Pulmonary artery endothelial cell (primary cell): Measurements from ENCODE around the gene TRIP13. TPM values are rescaled to one million over a fixed set of nuclear protein-coding genes. Genes with fewer than 3 reads are reported as not detected.
"Not testable (repeated sequence)": the region's sequence is repeated elsewhere in the genome, so short reads cannot be mapped to it uniquely, and the experiment has no call there.

Experiments used
- DNase-seq: peaks from one replicate; pipeline ENCODE4 v3.0.0-alpha.2; 2011; ENCODE audit warnings: low read depth, low spot score
- total RNA-seq: library from RNA; depleted of rRNA; stranded (reverse); fragments of >200 nt; gene quantifications from 2 replicates; pipeline ENCODE4 v1.2.3, GENCODE V29; 2014

TRIP13 gene
- total RNA-seq, 1 donor from 2014 or later = 37.9 TPM

DNA sequence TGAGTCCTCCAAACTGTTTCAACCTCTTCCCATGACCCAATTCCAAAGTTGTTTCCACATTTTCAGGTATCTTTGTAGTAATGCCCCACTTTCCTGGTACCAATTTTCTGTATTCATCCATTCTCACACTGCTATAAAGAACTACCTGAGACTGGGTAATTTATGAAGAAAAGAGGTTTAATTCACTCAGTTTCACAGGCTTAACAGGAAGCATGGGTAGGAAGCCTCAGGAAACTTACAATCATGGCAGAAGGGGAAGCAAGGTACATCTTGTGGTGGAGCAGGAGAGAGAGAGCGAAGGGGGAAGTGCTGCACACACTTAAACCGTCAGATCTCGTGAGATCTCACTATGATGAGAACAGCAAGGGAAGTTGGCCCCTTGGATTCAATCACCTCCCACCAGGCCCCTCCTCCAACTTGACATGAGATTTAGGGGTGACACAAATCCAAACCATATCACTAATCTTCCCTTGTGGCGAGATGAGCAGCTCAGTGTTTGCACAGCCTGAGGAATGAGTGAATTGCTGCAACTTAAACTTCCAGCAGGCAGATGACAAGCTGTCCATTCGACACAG is 42.9 kb downstream of the TRIP13 start:
- DNase-seq = no peak

DNA sequence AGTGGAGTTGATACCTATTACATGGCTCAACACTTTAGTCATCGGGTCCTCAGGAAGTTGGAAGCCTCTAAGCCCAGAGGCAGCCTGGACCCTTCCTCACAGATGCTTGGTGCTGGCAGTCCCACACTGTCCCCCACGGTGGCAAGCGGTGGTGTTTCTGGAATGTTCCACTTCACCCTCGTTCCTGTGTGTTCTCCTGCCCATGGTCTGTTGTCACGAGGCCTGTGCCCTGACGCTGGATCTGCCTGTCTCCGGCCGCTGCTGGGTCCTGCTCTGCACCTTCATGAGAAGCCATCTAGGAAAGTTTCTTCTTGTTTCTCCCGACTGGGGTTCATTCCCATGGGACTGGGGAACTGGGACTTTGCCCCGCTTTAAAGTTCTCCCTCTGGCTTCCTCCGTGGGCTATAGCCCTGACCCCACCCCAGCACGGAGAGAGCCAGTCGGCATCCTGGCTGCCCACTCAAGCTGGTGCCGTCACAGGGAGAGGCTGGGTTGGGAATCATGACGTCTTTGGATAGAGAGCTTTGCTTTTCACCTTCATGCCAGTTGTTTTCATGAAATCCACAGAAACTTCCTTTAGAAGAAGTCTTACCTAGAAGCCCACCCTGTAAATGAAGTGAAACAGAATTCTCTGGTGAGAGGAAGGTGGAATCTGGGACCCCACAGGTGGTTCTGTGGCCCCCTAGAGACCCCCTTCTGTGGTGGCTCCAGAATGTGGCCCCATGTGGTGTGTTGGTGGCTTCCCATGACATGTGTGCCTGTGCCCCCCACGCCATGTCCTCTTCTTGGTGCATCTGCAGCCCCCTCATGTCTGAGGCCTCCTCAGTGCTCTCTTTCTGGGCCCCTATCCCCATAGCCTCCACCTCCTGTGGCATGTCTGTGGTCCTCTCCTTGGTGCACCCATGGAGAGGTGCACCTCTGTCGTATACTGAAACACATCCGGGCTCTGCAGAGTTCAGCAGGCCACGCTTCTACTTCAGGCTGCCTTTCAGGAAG is 43.8 kb downstream of the TRIP13 start:
- DNase-seq = no peak

DNA sequence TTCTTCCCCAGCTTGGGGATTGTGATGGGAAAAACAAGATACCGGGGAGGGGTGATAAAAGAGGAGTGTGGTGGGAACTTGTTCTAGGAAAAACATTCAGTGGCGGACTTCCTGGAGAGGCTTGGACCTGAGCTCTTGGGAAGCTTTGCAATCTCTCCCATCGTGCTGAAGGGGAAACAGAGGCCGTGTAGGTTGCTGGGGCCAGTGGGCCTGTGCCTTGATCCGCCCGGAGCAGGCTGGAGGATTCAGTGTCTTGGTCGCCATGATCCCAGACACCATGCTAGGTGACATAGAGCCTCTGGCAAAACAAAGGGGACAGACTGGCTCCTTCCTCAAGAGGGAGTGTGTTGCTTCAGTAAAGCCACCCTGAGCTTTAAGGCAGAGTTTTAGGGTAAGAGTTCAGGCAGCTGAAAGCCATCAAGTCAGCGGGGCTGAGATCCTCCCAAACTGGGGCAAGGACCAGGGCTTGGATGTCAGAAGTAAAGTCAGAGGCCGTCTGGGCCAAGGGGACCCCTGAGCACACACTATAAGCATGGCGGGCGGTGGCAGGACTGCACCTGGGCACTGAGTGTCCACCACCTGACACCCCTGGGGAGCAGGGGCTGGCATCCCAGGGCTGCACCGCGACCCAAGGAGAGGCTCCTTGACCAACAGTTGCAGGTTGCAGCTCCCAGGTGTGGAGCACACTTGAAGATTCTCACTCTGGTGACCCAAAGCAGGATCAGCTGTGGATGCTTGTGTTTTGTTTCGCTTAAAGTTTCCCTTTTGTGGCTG is 44.7 kb downstream of the TRIP13 start:
- no peak for DNase-seq

DNA sequence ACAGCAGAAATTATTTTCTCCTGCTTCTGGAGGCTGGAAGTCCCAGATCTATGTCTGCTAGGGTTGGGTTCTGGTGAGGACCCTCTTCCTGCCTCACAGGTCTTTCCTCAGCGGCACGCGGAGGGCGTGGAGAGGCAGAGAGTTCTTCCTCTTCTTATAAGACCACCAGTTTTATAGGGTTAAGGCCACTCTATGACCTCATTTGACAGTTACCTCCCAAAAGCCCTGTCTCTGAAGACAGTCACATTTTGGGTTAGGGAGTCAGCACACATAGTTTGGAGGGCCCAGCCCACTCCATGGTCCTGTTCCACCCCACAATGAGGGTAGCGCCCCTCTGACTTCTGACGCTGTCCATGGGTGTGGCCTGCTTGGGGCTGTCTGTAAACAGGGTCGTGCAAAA is 46.7 kb downstream of the TRIP13 start:
- DNase-seq = no peak

DNA sequence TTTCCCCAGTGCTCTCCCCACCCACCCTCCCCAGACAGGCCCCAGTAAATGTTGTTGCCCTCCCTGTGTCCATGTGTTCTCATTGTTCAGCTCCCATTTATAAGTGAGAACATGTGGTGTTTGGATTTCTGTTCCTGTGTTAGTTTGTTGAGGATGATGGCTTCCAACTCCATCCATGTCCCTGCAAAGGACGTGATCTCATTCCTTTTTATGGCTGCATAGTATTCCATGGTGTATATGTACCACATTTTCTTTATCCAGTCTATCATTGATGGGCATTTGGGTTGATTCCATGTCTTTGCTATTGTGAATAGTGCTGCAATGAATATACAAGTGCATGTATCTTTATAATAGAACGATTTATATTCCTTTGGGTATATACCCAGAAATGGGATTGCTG is 48.1 kb downstream of the TRIP13 start:
- not testable (repeated sequence) for DNase-seq

DNA sequence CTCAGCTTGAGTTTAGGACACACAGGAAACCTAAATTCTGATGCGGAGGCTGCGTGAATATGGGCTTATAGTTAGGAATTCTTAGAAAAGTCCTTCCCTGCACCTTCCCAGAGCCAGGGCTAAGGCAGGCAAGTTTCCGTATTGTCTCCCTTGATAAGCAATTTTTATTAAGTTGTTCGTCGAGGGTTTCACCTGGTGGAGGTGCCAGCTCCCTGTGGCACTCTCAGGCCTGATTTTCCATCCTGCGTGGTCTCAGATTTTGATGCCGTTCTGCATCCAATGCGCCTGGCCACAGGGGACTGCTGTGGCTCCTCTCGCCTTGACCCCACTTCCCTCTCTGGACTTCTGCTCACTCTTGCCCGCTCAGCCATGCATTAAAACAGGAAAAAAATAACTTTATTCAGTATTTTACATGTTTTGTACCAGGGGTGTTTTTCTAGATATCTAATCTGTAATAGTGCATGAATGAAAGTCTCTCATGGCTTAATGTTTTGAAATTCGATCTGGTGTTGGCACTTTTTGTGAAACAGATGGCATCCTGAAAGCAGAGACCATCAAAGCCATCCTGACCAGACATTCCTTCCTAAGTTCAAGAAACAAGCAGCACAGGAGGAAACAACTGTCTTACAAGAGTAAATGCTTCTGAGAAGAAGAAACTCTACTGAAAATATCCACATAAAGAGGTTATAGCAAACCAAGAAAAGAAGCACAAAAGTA is 50.7 kb downstream of the TRIP13 start:
- DNase-seq = no peak

DNA sequence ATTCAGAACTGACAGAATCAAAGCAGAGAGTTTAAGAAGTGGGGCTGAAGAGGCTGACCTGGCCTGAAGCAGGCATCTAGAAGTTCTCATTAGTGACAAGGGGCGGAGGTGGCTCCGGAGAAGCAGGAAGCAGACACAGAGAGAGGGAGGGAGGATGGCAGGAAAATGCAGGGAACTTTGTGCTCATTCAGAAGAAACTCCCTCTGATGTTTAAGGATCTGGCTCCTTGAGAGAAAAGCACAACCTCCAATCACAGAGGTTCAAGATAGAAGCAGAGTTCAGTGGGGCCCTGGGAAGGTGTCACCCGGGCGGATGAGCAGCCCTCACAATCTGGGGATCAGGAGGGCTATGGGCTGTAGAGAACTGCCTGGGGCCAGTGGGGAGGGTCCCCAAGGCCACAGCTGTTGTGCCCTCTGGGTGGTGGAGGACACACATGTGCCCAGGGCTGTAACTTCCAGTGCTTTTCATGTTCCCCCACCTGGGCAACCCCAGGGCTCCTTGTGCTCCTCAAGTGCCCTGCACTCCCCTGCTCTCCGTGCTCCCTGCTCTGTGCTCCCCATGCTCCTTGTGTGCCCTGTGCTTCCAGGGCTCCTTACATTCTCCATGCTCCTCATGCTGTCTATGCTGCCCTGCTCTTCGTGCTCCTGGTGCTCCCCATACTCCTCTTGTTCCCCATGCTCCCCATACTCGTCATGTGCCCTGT is 51.4 kb downstream of the TRIP13 start:
- no peak for DNase-seq

DNA sequence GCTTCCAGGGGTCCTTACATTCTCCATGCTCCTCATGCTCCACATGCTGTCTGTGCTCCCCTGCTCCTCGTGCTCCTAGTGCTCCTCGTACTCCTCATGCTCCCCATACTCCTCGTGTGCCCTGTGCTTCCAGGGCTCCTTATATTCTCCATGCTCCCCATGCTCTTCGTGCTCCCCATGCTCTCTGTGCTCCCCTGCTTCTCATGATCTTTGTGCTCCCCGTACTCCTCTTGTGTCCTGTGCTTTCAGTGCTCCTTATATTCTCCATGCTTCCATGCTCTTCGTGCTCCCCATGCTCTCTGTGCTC is 51.9 kb downstream of the TRIP13 start:
- no peak for DNase-seq

DNA sequence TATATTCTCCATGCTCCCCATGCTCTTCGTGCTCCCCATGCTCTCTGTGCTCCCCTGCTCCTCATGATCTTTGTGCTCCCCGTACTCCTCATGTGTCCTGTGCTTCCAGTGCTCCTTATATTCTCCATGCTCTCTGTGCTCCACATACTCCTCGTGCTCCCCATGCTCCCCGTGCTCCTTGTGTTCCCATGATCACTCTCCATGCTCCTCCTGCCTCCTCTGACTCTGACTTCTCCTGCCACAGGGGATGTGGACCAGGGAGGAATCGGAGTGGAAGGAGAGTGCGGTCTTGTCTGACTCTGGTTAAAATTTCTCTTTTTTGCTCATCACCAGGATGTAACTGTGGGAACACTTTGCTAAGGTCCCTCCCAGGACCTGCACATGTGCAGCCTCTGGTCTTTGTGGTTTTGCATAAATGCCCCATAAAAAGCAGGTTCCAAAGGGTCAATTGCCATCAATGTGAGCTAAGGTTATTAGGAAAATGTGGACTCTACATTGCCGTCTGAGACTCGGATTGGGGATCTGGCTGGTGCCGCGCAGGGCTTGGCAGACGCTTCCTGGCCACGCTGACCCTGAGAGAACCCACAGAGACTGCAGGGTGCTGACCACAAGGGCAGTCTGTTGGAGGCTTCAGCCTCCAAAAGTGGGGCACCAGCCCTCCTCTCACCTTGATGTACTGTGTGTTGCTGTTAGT is 52.5 kb downstream of the TRIP13 start:
- DNase-seq = no peak

DNA sequence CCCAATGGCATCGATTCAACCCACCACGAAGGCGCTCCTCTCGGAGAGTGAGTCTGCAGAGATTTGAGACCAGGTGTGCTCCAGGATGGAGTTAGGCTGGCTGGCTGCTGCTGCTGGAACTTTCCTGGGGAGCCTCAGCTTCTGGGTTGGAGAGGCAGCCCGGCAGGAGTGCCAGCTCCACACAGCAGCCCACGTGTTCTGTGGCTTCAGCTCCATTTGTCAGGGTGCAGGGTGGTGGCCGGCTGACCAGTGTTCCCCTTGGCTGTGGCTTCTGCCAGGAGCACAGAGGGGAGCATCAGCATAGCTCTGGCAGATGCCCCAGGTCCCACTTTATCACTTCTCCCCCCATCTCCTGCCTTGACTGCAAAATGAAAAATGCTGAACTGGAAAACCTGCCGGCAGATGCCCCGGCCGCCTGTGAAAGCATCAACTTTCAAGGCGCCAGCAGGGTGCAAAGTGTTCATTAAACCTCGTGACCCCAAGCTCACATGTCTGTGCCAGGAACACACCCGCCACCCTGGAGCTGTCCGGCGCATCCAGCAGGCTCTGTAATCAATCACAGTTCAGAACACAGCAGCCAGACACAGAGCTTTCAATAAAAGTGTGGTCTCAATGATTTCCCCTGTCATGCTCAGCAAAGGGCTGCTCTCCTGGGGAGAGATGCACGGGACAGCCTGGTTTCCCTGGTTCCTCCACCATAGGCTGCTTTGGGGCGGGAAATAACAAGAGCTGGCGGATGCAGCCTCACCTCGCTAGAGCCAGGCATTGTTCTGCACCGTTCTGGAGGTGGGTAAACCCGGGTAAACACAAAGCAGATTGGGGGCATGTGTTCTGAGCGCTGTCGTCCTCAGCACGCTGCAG is 53.2 kb downstream of the TRIP13 start:
- no peak for DNase-seq

DNA sequence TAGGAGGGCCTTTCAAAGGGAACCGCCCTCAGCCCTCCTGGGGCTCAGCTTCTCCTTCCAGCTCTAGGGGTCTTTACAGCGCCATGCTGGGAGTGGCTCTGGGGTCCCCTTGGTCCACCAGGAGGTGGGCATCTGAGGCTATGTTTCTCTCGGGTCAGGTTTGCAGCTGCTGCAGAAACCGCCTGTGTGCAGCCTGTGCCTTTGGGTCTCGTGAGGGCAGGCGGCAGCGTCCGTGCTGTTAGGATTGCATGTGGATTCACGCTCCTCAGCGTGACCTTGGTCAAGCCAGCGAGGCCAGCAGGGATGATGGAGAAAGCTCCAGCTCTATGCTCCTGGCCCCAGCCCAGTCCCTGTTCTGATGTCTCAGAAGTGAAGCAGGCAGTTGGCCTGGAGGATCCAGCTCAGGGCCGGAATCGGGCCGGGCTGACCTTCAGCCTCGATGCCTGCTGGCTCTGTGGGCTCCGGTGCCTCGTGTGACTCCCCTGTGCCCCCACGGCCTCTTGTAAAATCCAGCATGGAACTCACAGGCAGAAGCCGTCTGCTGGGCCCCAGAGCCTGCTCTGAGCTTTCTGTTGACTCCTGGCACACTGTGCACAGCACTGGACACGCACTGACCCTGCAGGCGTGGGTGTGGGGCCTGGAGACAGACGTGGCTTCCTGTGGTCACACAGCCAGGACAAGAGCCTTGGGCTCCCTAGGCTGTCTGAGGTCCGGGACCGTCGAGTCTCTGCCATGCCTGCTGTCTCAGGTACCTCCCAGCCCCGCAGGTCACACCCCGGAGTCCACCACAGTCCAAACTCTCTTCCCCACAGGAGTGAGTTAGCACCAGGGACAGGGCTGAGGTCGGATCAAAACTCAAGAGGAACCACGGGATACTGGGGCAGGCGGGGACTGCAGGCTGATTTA is 54.3 kb downstream of the TRIP13 start:
- DNase-seq = no peak

DNA sequence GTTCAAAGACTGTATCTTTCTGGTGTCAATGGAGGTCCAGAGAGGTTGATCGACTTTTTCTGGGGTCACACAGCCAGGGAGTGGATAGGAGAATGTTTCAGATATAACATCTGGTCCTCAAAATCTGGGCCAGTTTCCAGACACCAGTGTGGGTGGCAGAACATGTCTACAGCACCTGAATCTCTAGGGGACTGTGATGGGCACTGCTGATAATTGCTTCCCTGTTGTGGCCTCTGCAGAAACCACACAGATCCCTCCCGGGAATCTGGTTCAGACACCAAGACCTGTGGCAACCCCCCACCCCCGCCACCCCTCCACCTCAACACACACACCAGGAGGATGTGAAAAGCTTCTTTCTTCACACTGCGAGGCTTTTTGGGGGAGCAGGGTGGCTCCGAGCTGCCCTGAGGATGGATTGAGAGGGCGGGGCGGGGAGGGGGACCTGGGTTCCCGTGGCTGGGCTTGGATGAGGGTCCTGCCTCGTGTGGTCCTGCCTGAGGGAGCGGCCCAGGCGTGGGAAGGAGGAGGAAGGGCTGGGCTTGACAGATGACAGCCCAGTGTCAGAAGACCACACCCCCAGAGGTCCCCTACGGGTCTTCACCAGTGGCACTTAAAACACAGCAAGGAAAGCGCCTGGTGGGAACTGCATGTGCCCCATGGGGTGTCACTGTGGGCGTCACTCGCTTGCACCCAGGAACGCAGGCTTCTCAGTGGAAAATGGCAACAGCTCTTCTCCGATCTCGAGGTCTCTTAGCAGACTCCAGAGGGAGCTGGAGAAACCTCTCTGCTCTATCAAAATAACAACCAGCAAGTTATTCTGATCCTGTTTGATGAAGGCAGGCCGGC is 55.2 kb downstream of the TRIP13 start:
- no peak for DNase-seq

DNA sequence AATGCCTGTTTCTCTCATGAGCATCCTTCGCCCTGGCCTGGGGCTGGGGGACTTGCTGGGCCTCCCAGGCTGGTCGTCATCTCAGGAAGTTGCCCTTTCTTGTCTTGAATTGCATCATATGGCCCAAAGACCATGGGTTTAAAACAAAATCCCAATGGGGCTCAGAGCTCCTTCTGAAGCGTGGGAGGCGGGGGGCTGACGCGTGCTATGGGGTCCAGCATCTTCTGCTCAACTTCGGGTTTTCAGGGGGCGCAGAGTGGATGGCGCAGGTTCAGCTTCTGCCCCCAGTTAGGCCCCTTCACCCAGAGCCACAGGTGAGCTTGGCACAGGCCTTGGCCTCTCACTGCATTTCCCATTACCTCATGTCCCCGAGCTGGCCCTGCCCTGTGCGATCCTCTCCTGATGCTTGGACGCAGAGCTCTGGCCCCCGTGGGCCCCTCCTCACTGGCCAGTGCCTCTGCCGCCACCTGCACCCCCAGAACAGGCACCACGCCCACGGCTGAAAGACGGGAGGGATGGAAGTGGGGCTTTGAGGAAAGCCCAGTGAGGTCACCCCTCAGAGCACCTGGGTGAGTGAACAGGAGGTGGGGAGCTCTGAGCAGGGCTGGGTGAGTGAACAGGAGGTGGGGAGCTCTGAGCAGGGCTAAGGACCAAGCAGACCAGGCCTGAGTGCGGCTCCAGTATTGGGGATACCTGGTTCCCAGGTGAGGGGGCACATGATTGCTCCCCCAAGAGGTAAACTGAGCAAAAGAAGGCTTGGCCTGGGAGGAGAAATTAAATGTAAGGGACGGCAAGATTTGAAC is 56.0 kb downstream of the TRIP13 start:
- no peak for DNase-seq

DNA sequence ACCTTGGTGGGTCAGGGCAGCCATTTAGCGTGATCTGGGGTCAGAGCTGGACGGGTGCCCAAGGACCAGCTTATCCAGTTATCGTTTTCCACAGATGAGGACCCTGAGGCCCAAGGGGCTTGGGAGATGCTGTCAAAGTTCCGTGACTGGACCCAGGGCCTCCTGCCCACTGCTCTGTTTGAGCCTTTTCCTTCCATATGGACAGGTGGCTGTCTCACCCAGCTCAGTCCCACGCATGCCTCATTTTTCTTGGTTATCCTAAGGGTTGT is 56.5 kb downstream of the TRIP13 start:
- DNase-seq = no peak

DNA sequence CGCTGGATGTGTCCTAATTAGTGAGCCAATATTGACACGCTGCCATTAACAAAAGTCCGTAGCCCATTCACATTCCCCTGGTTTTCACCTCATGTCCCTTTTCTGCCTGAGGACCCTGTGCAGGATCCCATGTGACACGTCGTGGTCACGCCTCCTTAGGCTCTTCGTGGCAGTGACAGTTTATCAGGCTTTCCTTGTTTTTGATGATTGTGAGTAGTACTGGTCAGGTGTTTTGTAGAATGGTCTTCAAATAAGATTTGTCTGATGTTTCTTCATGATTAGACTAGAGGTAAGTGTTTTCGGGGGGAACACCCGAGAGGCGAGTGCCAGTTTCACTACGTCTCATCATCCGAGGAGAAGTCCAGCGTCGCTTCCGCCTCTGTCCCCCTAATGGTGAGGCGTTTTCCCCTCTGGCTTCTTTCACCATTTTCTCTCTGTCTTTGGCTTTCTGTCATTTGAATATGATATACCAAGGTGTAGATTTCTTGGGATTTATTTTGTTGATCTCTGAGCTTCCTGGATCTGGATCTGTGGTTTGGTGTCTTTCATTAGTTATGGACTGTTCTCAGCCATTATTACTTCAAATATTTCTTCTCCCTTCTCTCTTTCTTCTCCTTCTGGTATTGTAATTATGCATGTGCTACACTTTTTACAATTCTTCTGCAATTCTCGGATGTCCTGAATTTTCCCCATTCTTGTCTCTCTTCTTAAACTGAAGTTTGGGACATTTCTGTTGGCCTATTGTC is 57.3 kb downstream of the TRIP13 start:
- DNase-seq = no peak

DNA sequence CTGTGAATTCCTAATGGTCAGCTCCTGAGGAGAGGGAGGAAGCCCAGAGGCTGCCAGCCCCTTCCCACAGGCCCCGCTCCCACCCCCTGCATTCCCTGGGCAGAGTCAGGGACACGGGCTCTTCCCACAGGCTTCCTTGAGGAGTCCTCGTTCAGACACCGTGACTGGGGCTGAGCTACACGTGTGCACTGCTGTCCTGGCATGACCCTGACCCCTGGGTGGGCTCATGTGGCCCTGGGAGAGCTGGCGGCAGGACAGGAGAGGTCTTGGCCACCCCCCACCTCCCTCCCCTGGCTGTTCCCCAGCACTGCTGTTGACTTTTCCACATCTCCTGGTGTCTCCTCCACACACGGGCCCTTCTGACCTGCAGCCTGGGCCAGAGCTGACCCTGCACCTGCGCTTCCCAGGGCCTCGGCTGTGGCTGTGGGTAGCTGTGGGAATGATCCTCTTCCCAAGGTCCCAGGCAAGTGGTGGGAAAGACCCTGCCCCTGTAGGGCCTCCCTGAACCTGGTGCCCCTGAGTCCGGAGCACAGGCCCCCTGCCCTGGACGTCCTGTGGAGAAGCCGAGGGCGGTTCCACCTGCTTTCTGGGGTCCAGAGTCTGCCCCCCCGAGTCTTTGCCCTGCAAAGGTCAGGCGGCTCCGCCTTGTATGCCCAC is 59.4 kb downstream of the TRIP13 start:
- DNase-seq = no peak
